PC-9 (cell line): ENCODE data around the gene CNTFR. TPM values are rescaled to one million over a fixed set of nuclear protein-coding genes. Genes with fewer than 3 reads are reported as not detected.
A peak's percentile ranks its signal among the peaks of the same experiment; 100 is the strongest.

Experiments
- BruUV-seq: library from RNA; stranded (reverse); fragments of 400-500 nt; replicated peaks from 2 replicates; lab custom pipeline; 2021; lab: Mats Ljungman, UMichigan
- CTCF ChIA-PET: fragments of 300-600 bp; sonication (Branson Sonifier 250); formaldehyde crosslinking; loops from one replicate; lab custom pipeline; 2022; ENCODE audit warnings: antibody characterized with exemption; lab: Charles Lee
- POLR2A ChIA-PET: fragments of 300-600 bp; sonication (Branson Sonifier 250); formaldehyde crosslinking; loops from one replicate; lab custom pipeline; 2022; ENCODE audit warnings: antibody characterized with exemption; ENCODE audit not compliant: unreplicated experiment; lab: Charles Lee
- DNase-seq, 2 experiments: peaks; one replicate each; pipeline versions ENCODE4 v3.0.0 to v3.0.0-alpha.2; 2015 to 2022; ENCODE audit warnings: mixed read lengths in 1 of 2
- H2AFZ ChIP-seq: fragments of 200-600 bp; sonication (generic); 2 replicates; pipeline ENCODE4 v1.8.1; 2017; ENCODE audit warnings: antibody characterized with exemption
- H3F3A ChIP-seq: fragments of 200-600 bp; sonication (generic); 2 replicates; pipeline ENCODE4 v1.8.1; 2017; ENCODE audit warnings: antibody characterized with exemption, mild to moderate bottlenecking, low read depth; ENCODE audit not compliant: insufficient read depth
- H3K27ac ChIP-seq: fragments of 200-600 bp; sonication (generic); 2 replicates; pipeline ENCODE4 v1.6.1; 2016; ENCODE audit warnings: mixed run types
- H3K27me3 ChIP-seq: fragments of 200-600 bp; sonication (generic); 2 replicates; pipeline ENCODE4 v1.6.1; 2016; ENCODE audit warnings: low read depth, mixed run types; ENCODE audit not compliant: insufficient read depth
- H3K36me3 ChIP-seq: fragments of 200-600 bp; sonication (generic); 2 replicates; pipeline ENCODE4 v1.6.1; 2016; ENCODE audit warnings: low read depth, mixed run types
- H3K4me1 ChIP-seq: fragments of 200-600 bp; sonication (generic); replicated peaks from 2 replicates; pipeline ENCODE4 v1.6.1; 2016; ENCODE audit warnings: mixed run types; ENCODE audit not compliant: insufficient read depth
- H3K4me2 ChIP-seq: fragments of 200-600 bp; sonication (generic); 2 replicates; pipeline ENCODE4 v1.6.1; 2017; ENCODE audit warnings: mixed run types
- H3K4me3 ChIP-seq: fragments of 200-600 bp; sonication (generic); 2 replicates; pipeline ENCODE4 v1.6.1; 2016; ENCODE audit warnings: mixed run types
- H3K79me2 ChIP-seq: fragments of 200-600 bp; sonication (generic); 2 replicates; pipeline ENCODE4 v1.6.1; 2017; ENCODE audit warnings: low read depth, mixed run types
- H3K9me2 ChIP-seq: fragments of 200-600 bp; sonication (generic); 2 replicates; pipeline ENCODE4 v1.8.1; 2017; ENCODE audit warnings: mild to moderate bottlenecking; ENCODE audit not compliant: insufficient read depth
- H3K9me3 ChIP-seq: fragments of 200-600 bp; sonication (generic); 2 replicates; pipeline ENCODE4 v1.8.1; 2016; ENCODE audit warnings: low read depth; ENCODE audit not compliant: insufficient read depth
- H4K20me1 ChIP-seq: fragments of 200-600 bp; sonication (generic); 2 replicates; pipeline ENCODE4 v1.8.1; 2017; ENCODE audit not compliant: insufficient read depth
- CTCF ChIP-seq: fragments of 200-600 bp; sonication (generic); conservative IDR thresholded peaks from 2 replicates; pipeline ENCODE4 v1.6.1; 2017; ENCODE audit warnings: mixed run types, antibody characterized with exemption, mild to moderate bottlenecking, moderate library complexity
- EZH2 ChIP-seq: fragments of 200-600 bp; sonication (generic); IDR thresholded peaks from 2 replicates; pipeline ENCODE4 v1.8.0; 2017; ENCODE audit warnings: antibody characterized with exemption, low read depth
- intact Hi-C: fragments of 100-400 bp; cut with micrococcal nuclease; formaldehyde crosslinking; loops from one replicate; pipeline ENCODE4 v1.10.0; 2022; ENCODE audit not compliant: unreplicated experiment
- total RNA-seq: library from RNA; stranded (reverse); gene quantifications from 2 replicates; pipeline ENCODE4 v1.2.3, GENCODE V29; 2021

CNTFR gene
- total RNA-seq, 1 experiment from 2014 or later, result not detected

GRCh38 chr9:34630402-34631154 lies 41.1 kb upstream of the CNTFR start:
- no peaks in the 10 kb centered on the region for H3K9me2 ChIP-seq
- no peak overlapping the region for H3K27ac ChIP-seq
- H3K27me3 ChIP-seq, result peaks cover 42% of the 10 kb centered on the region
- no peak overlapping the region for H3K4me2 ChIP-seq
- H3K9me3 ChIP-seq, result no peaks in the 10 kb centered on the region
- H3K4me3 ChIP-seq, result no peak overlapping the region
- BruUV-seq, result no TSS peak
- ChIA-PET CTCF (no interaction called here), POLR2A (no interaction called here)
- H3K79me2 ChIP-seq, result peaks cover 3% of the 10 kb centered on the region
- no peaks in the 10 kb centered on the region for H3K36me3 ChIP-seq
- no peak overlapping the region for H2AFZ ChIP-seq
- H4K20me1 ChIP-seq, result no peaks in the 10 kb centered on the region
- no peaks in the 10 kb centered on the region; the same call in 1 of the 2 replicates for H3F3A ChIP-seq
- H3K4me1 ChIP-seq, result no peaks in the 10 kb centered on the region
- no peak for TF ChIP-seq CTCF
- TF ChIP-seq EZH2, result no peak
- intact Hi-C loops, result no loop called here
- no peak for DNase-seq

GRCh38 chr9:34629491-34629808 lies 39.9 kb upstream of the CNTFR start:
- H3K27ac ChIP-seq, result no peak overlapping the region
- TF ChIP-seq CTCF (no peak), EZH2 (no peak)
- intact Hi-C loops, result no loop called here
- H3K4me1 ChIP-seq, result no peaks in the 10 kb centered on the region
- no peak overlapping the region for H3K4me2 ChIP-seq
- ChIA-PET POLR2A (no interaction called here), CTCF (interaction anchor here (0.6 kb wide), 1 partner anchor 226 kb away, joined by 3 read pairs; no protein-coding TSS in a partner anchor)
- H3K79me2 ChIP-seq, result no peaks in the 10 kb centered on the region
- no peak overlapping the region for H2AFZ ChIP-seq
- no peaks in the 10 kb centered on the region for H3K36me3 ChIP-seq
- BruUV-seq, result no TSS peak
- DNase-seq, result no peak
- H3K9me2 ChIP-seq, result no peaks in the 10 kb centered on the region
- peaks cover 50% of the 10 kb centered on the region for H3K27me3 ChIP-seq
- no peaks in the 10 kb centered on the region for H4K20me1 ChIP-seq
- no peak overlapping the region for H3K4me3 ChIP-seq
- no peaks in the 10 kb centered on the region; the same call in 1 of the 2 replicates for H3F3A ChIP-seq
- H3K9me3 ChIP-seq, result no peaks in the 10 kb centered on the region

- BruUV-seq, result no TSS peak
- Histone ChIP-seq H3K27ac (no peak within 1 kb of the TSS), H3K79me2 (no peaks in the 10 kb centered on the region), H4K20me1 (no peaks in the 10 kb centered on the region), H3K9me3 (no peaks in the 10 kb centered on the region), H3K36me3 (no peaks in the 10 kb centered on the region), H3F3A (no peaks in the 10 kb centered on the region; the same call in 1 of the 2 replicates), H2AFZ (no peak within 1 kb of the TSS), H3K4me3 (no peak within 1 kb of the TSS), H3K27me3 (peaks cover 50% of the 10 kb centered on the region), H3K9me2 (no peaks in the 10 kb centered on the region), H3K4me2 (no peak within 1 kb of the TSS), H3K4me1 (no peaks in the 10 kb centered on the region)
- intact Hi-C loops, result no loop called here
- no peak for TF ChIP-seq EZH2
- no peak for TF ChIP-seq CTCF
- ChIA-PET CTCF (interaction anchor here (0.6 kb wide), 1 partner anchor 225 kb away, joined by 3 read pairs; no protein-coding TSS in a partner anchor), POLR2A (no interaction called here)
- peak in 1 of 2 experiments; percentile 29 for DNase-seq
Measured at GRCh38 chr9:34628656-34629490, 39.3 kb upstream of the CNTFR start, which contains the start of gene ARID3C. ARID3C (minus strand) TSS chr9:34629066; CDS start chr9:34628014, 1,052 bp downstream.
